ENCODE data around the gene IGSF9B.

IGSF9B gene

GRCh38 chr11:133955081-133955891 is 1.5 kb downstream of the IGSF9B start:
- in situ Hi-C loops (cut with MboI; ENCODE audit: low sequenced_read_pairs) = no loop called here

DNA sequence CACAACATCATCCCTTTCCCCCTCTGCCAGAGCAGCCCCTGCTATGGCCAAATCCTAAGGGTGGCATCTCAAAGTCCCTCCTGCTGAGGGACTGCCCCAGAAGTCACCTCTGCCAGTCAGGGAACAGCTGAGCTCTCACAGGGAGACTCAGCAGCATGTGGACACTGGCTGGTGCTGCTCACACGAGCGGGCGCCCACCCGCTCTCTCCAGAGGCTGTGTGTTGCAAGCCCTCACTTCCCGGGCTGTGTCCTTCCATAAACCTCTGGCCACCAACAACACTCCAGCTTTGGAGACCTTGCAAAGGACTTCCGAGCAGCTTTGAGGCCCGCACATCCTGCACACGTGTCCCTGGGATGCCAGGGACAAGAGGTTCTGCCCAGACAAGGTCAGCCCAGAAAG is 2.8 kb downstream of the IGSF9B start:
- in situ Hi-C loops (cut with MboI; ENCODE audit: low sequenced_read_pairs) = no loop called here

DNA sequence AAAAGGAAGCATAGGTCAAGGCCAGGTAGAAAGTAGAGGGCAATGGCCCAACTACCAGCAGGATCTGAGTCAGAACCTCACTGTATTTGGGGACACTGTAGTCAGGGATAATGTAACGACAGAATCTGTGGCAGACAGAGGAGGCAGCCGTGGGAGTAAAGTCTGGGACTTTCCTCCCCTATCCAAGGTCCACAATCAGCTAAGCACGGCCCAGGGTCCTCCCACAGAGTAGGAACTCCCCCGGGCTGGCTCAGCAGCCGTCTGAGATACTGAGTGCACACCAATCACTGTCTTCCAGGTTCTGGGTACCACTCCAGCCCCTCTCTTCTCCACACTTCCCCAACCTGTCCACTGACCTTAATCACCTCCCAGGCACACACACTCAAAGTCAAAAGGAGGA is 3.2 kb downstream of the IGSF9B start:
- in situ Hi-C loops (cut with MboI; ENCODE audit: low sequenced_read_pairs) = no loop called here

- in situ Hi-C loops (cut with MboI; ENCODE audit: low sequenced_read_pairs) = no loop called here
Observed at GRCh38 chr11:133952199-133953190, 4.3 kb downstream of the IGSF9B start.

- in situ Hi-C loops (cut with MboI; ENCODE audit: low sequenced_read_pairs) = no loop called here
Observed at GRCh38 chr11:133951327-133952198, 5.2 kb downstream of the IGSF9B start.

GRCh38 chr11:133950874-133951326 is 5.9 kb downstream of the IGSF9B start:
- in situ Hi-C loops (cut with MboI; ENCODE audit: low sequenced_read_pairs) = no loop called here

- in situ Hi-C loops (cut with MboI; ENCODE audit: low sequenced_read_pairs) = no loop called here
Observed at GRCh38 chr11:133950421-133950820, 6.3 kb downstream of the IGSF9B start.

GRCh38 chr11:133949129-133949528 is 7.6 kb downstream of the IGSF9B start:
- in situ Hi-C loops (cut with MboI; ENCODE audit: low sequenced_read_pairs) = no loop called here

GRCh38 chr11:133948711-133949110 is 8.1 kb downstream of the IGSF9B start:
- in situ Hi-C loops (cut with MboI; ENCODE audit: low sequenced_read_pairs) = no loop called here

- in situ Hi-C loops (cut with MboI; ENCODE audit: low sequenced_read_pairs) = no loop called here
Observed at GRCh38 chr11:133947321-133947756, 9.4 kb downstream of the IGSF9B start.

DNA sequence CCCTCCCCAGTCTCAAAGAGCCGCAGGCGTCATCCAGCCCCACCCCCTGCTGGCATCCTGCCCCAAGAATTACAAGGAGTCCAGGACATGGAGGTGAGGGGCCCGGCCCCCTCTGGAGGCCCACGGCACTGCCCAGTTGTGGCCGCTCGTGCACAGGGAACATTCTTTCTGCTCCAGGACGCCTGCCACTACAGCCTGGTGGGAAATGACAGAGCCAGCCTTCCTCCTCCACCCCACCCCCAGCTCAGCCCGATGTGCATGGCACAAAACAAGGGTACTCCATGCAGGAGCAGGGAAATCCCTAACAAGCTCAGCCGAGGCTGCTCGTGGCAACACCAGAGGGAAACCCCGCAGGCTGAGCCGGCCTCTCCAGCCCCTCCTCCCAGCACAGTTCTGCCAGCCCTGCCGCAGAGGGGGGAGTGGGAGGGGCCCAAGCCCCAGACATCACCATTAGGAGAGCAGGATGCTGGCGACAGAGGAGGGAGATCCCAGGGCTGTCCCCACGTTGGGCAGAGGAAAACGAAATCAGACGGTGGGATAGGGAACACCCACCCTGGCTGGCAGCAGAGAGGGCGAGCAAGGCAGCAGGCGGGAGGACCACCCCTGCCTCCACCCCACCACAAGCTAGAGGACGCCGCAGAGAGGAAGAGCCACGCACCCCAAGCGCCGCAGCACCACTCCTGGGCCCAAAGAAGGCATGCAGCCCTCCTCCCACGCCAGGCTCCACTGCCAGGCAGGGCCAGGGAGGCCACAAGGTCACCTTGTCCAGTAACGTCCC is 10.0 kb downstream of the IGSF9B start:
- in situ Hi-C loops (cut with MboI; ENCODE audit: low sequenced_read_pairs) = no loop called here

- in situ Hi-C loops (cut with MboI; ENCODE audit: low sequenced_read_pairs) = no loop called here
Observed at GRCh38 chr11:133946051-133946450, 10.7 kb downstream of the IGSF9B start.

DNA sequence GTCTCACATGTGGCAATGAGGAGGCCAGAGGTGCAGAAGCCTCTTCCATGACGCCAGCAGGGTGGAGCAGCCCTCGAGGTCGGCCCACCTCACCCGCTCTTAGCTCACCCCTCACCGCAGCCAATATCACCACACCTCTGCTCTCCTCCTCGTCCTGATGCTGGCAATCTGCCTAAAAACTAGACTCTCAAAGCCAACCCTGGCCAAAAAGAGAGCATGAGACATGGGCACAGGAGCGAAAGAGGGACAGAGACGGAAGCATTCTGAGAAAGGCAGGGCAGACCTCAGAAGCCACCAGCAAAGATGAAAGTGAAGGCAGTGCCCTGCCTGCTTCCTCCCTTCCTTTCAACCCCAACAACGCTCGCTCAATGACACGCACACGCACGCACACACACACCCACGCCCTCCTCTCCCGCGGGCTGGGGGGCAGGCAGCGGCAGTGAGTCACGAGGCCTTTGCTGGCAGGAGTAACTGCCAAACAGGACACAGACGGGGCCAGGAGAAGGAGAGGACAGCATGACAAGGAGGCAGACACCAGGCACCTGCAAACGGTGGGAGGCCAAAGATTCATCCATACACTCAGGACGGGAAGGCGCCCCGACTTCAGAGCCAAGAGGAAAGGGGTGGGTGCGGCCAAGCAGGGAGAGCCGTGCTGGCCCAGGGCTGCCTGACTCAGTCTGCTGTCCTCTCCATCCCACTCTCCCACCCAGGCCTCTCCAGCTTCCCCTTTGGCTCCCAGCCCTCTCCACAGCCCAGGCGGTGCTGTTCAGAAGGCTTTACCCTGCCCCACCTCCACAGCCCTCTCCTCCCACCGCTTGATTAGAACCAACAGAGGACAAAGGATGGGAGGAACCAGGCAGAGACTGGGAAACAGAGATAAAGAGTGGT is 11.4 kb downstream of the IGSF9B start:
- in situ Hi-C loops (cut with MboI; ENCODE audit: low sequenced_read_pairs) = no loop called here

DNA sequence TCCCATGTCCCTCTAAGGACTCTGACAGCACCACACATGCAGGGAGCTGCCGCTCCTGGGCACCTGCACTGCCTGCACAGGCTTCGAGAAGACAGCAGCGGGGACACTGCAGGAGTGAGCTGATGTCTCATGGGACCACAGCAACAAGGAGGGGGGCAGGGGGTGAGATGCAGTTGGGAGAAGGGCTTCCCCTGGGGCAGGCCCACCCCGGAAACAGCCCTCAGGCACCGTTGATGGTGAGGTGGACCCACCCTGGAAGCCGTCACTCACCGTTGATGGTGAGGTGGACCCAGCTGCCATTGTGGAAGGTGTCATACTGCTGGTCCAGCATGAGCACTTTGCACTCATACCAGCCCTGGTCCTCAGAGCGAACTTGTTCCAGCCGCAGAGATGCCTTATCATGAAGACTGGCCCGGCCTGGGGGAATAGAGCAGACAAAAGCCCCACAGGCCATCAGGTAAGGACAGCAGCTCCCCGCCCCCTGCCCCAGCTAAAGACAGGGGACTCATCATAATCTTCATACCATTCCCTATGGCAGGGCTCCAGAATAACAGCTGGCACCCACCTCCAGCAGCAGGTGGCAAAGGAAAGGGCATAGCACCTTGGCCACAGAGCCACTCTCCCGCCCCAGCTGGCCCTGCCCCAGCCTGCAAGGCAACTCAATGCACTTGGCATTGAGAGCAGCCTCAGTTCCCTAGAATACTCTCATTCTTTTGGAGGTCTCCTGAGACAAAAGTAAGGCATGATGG is 12.6 kb downstream of the IGSF9B start:
- in situ Hi-C loops (cut with MboI; ENCODE audit: low sequenced_read_pairs) = no loop called here

DNA sequence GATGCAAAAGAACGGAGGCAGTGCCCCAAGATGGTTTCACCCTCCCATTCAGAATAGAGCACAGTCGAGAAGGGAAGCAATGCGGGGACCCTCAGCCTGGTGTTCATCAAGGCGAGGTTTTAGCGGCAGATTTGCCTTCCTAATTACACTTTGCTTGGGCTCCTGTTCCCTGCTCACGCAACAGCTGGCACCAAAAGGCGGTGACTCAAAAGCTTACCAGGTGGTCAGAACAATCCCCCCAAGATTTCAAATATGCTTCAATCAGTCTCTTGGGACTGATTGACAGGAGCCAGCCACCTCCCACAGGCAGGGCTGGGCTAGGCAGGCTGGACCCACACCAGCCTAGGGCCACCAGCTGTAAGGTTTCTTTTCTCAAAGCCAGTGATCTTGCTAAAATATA is 14.2 kb downstream of the IGSF9B start:
- in situ Hi-C loops (cut with MboI; ENCODE audit: low sequenced_read_pairs) = no loop called here

DNA sequence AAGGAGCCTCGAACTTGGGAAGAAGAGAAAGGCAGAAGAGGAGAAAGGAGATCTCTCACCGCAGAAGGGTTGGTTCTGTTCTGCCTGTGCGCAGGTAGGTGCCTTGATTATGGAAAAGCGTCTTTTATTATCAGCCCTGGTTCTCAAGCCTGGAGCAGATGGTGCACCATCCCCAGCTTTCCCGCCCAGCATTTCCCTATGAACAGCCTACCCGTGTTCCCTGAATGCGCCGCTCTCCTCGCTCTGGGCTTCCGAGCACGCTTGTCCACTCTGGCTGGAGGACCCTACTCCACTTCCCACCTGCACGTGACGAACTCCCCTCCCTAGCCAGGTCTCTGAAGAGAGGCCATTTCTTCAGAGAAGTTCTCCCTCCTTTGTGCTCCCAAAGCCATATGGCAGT is 15.2 kb downstream of the IGSF9B start:
- in situ Hi-C loops (cut with MboI; ENCODE audit: low sequenced_read_pairs) = no loop called here

DNA sequence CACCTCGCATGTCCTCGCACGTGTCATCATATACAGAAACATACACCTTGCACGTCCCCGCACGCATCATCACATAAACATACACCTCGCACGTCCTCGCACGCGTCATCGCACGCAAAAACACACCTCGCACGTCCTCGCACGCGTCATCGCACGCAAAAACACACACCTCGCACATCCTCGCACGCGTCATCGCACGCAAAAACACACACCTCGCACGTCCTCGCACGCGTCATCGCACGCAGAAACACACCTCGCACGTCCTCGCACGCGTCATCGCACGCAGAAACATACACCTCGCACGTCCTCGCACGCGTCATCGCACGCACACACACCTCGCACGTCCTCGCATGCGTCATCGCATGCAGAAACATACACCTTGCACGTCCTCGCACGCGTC is 16.7 kb downstream of the IGSF9B start:
- in situ Hi-C loops (cut with MboI; ENCODE audit: low sequenced_read_pairs) = no loop called here

DNA sequence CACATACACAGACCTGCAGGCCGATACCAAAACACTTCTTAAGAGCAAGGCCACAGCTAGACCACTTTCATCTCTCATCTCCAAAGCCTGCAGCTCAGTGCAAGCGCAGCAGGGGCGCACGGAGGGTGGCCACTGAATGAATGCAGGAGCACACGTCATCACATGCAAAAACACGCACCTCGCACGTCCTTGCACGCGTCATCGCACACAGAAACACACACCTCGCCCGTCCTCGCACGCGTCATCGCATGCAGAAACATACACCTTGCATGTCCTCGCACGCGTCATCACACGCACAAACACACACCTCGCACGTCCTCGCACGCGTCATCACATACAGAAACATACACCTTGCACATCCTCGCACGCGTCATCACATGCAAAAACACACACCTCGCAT is 17.2 kb downstream of the IGSF9B start:
- in situ Hi-C loops (cut with MboI; ENCODE audit: low sequenced_read_pairs) = no loop called here
